GM12892 (cell line): ENCODE measurements around the gene KLF3.

ENCODE experiments used
- POLR2A ChIP-seq: IDR thresholded peaks from 2 replicates; pipeline ENCODE4 v1.6.1; 2011; ENCODE audit warnings: low read depth, low read length, control low read depth
- POLR2AphosphoS5 ChIP-seq: IDR thresholded peaks from 2 replicates; pipeline ENCODE4 v1.6.1; 2011; ENCODE audit warnings: low read depth, low read length, control low read depth
- TAF1 ChIP-seq: IDR thresholded peaks from 2 replicates; pipeline ENCODE4 v1.6.1; 2011; ENCODE audit warnings: low read depth, mild to moderate bottlenecking, control low read depth, low read length, borderline replicate concordance

GRCh38 chr4:38664706-38665401 is 855 bp downstream of the KLF3 start:
- TF ChIP-seq POLR2A (no peak), TAF1 (no peak), POLR2AphosphoS5 (no peak)
